Gastrocnemius medialis (tissue), 4 donors: Measurements from ENCODE around the gene TMTC1. TPM values are rescaled to one million over a fixed set of nuclear protein-coding genes. Genes with fewer than 3 reads are reported as not detected.

ENCODE experiments used
- ATAC-seq, 2 donors: fragments of 150-250 bp; one replicate each; pipeline ENCODE4 v1.9.1; 2016
- DNase-seq, 2 donors: peaks; one replicate each; pipeline ENCODE4 v3.0.0-alpha.2; 2019
- H3K27ac ChIP-seq, 4 donors: fragments of 200-600 bp; sonication (generic); 1 replicate in 1 of 4; 2 replicates in 3 of 4; pipeline ENCODE4 v1.5.1; 2016 to 2018; ENCODE audit warnings: mild to moderate bottlenecking in 2 of 4, moderate library complexity in 1 of 4
- H3K27me3 ChIP-seq, 3 donors: fragments of 200-600 bp; sonication (generic) in 2 of 3; 1 replicate in 1 of 3; 2 replicates in 2 of 3; pipeline versions ENCODE4 v1.5.1 to v1.6.0; 2016 to 2019; ENCODE audit warnings: mild to moderate bottlenecking in 1 of 3, moderate library complexity in 1 of 3
- H3K36me3 ChIP-seq, 2 donors: fragments of 200-600 bp; sonication (generic) in 1 of 2; one replicate each; pipeline ENCODE4 v1.5.1; 2017 to 2018
- H3K4me1 ChIP-seq, 2 donors: fragments of 200-600 bp; sonication (generic) in 1 of 2; one replicate each; pipeline ENCODE4 v1.5.1; 2016 to 2017; ENCODE audit warnings: mild to moderate bottlenecking in 2 of 2
- H3K4me3 ChIP-seq, 4 donors: fragments of 200-600 bp; sonication (generic) in 3 of 4; 1 replicate in 1 of 4; 2 replicates in 3 of 4; pipeline ENCODE4 v1.5.1; 2016 to 2019; ENCODE audit warnings: mild to moderate bottlenecking in 2 of 4
- H3K9me3 ChIP-seq, 3 donors: fragments of 200-600 bp; sonication (generic) in 2 of 3; 1 replicate in 1 of 3; 2 replicates in 2 of 3; pipeline ENCODE4 v1.5.1; 2016 to 2019
- CTCF ChIP-seq, 5 experiments: fragments of 450-650 bp in 3 of 5; fragments of 200-600 bp in 2 of 5; sonication (generic) in 2 of 5; IDR thresholded peaks in 4 of 5; conservative IDR thresholded peaks in 1 of 5; 1 replicate in 4 of 5; 2 replicates in 1 of 5; pipeline ENCODE4 v1.5.1; 2016 to 2019; ENCODE audit warnings: antibody characterized with exemption in 5 of 5, mild to moderate bottlenecking in 3 of 5, moderate library complexity in 3 of 5
- POLR2A ChIP-seq, 2 donors: fragments of 450-650 bp; IDR thresholded peaks; one replicate each; pipeline ENCODE4 v1.6.1; 2017; ENCODE audit warnings: antibody characterized with exemption in 2 of 2, mild to moderate bottlenecking in 2 of 2, moderate library complexity in 2 of 2
- in situ Hi-C, 4 donors: fragments of 200-750 bp; cut with MboI; loops; one replicate each; pipeline versions ENCODE4 v1.15.0 to v1.8.0; 2017; ENCODE audit warnings: low sequenced_read_pairs in 4 of 4
- intact Hi-C: fragments of 100-400 bp; cut with DNase I; formaldehyde crosslinking; loops from one replicate; pipeline ENCODE4 v1.15.1; 2023; ENCODE audit warnings: low total_unique reads
- total RNA-seq, 4 donors: library from RNA; depleted of rRNA; stranded (reverse); fragments of >200 nt; gene quantifications; one replicate each; pipeline versions ENCODE4 v1.1.0 to v1.2.3, GENCODE V29; 2016

TMTC1 gene
- total RNA-seq, 4 donors from 2014 or later: 38.5 to 83.5 (median 42.6) TPM

GRCh38 chr12:29743077-29743476 is 40.7 kb downstream of the TMTC1 start:
- peak overlapping the region; percentile 75 to 93 (median 82) for H3K27ac ChIP-seq
- no peak overlapping the region for H3K4me3 ChIP-seq
- H3K4me1 ChIP-seq: peaks cover 59 to 66% of the 10 kb centered on the region in 2 donors
- H3K9me3 ChIP-seq: no peaks in the 10 kb centered on the region
- intact Hi-C loops (loop anchor here (5.0 kb wide), 1 partner anchor 39 kb away; the partner anchor contains the start of gene TMTC1), in situ Hi-C loops (no loop called here)
- peak; percentile 37 to 52 for DNase-seq
- H3K27me3 ChIP-seq: no peaks in the 10 kb centered on the region
- ATAC-seq: peak; percentile 25 to 49
- TF ChIP-seq CTCF (IDR thresholded peaks at IDR 0.05 in 4 of 5, conservative IDR thresholded peaks at IDR 0.05 in 1 of 5) (no peak), POLR2A (IDR thresholded peaks at IDR 0.05) (no peak)
- no peaks in the 10 kb centered on the region for H3K36me3 ChIP-seq

- Histone ChIP-seq H3K36me3 (no peaks in the 10 kb centered on the region), H3K4me3 (no peak overlapping the region), H3K4me1 (peaks cover 63 to 70% of the 10 kb centered on the region in 2 donors), H3K9me3 (no peaks in the 10 kb centered on the region), H3K27me3 (no peaks in the 10 kb centered on the region), H3K27ac (peak overlapping the region; percentile 75 to 93 (median 82))
- ATAC-seq (no peak), DNase-seq (no peak)
- intact Hi-C loops: loop anchor here (5.0 kb wide), 1 partner anchor 40 kb away; the partner anchor contains the start of gene TMTC1
- in situ Hi-C loops: no loop called here
- TF ChIP-seq POLR2A (IDR thresholded peaks at IDR 0.05) (no peak), CTCF (IDR thresholded peaks at IDR 0.05 in 4 of 5, conservative IDR thresholded peaks at IDR 0.05 in 1 of 5) (no peak)
Measured at GRCh38 chr12:29742646-29743045, 41.1 kb downstream of the TMTC1 start.

GRCh38 chr12:29741342-29742241 is 42.1 kb downstream of the TMTC1 start:
- peak; percentile 30 to 38 for ATAC-seq
- in situ Hi-C loops (no loop called here), intact Hi-C loops (loop anchor here (5.0 kb wide), 1 partner anchor 41 kb away; the partner anchor contains the start of gene TMTC1)
- Histone ChIP-seq H3K9me3 (no peaks in the 10 kb centered on the region), H3K4me1 (peaks cover 74 to 77% of the 10 kb centered on the region in 2 donors), H3K27ac (peak overlapping the region; percentile 75 to 93 (median 82)), H3K36me3 (no peaks in the 10 kb centered on the region), H3K27me3 (no peaks in the 10 kb centered on the region), H3K4me3 (no peak overlapping the region)
- no peak for DNase-seq
- no peak for TF ChIP-seq CTCF (IDR thresholded peaks at IDR 0.05 in 4 of 5, conservative IDR thresholded peaks at IDR 0.05 in 1 of 5)
- TF ChIP-seq POLR2A (IDR thresholded peaks at IDR 0.05): peak in 1 of 2 donors; percentile 14

- Histone ChIP-seq H3K27me3 (no peaks in the 10 kb centered on the region), H3K4me3 (no peak overlapping the region), H3K36me3 (no peaks in the 10 kb centered on the region), H3K9me3 (no peaks in the 10 kb centered on the region), H3K4me1 (peaks cover 91% of the 10 kb centered on the region in 2 donors), H3K27ac (peak overlapping the region; percentile 79 to 93 (median 82))
- ATAC-seq (no peak), DNase-seq (no peak)
- no peak for TF ChIP-seq CTCF (IDR thresholded peaks at IDR 0.05 in 4 of 5, conservative IDR thresholded peaks at IDR 0.05 in 1 of 5)
- TF ChIP-seq POLR2A (IDR thresholded peaks at IDR 0.05): no peak
- intact Hi-C loops: no loop called here
- in situ Hi-C loops: no loop called here
Measured at GRCh38 chr12:29739279-29739991, 44.3 kb downstream of the TMTC1 start.
